Measurements from ENCODE around the gene MAIP1. TPM values are rescaled to one million over a fixed set of nuclear protein-coding genes. Genes with fewer than 3 reads are reported as not detected.

The MAIP1 gene
- total RNA-seq, 1 experiment from 2014 or later = 29.3 TPM

DNA sequence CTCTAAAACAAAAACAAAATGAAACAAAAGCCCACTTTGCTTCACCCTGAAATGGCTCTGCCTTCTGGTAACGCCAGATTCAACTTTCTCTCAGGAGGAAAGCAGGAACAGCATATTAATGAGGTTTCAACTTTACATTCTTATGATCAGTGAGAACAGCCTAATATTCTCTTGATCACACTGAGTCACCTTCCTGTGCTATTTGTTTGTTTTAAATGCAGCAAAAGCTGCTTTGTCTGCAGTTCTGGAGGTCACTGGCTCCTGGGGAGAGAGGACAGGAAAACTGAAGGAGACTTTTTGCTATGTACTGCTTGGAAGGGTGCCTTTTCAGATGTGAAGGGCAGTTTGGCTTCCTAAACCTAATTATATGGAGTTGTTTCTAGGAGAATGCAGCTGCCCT lies 48.1 kb downstream of the MAIP1 start (continued):
- TF ChIP-seq, protein P1, sequence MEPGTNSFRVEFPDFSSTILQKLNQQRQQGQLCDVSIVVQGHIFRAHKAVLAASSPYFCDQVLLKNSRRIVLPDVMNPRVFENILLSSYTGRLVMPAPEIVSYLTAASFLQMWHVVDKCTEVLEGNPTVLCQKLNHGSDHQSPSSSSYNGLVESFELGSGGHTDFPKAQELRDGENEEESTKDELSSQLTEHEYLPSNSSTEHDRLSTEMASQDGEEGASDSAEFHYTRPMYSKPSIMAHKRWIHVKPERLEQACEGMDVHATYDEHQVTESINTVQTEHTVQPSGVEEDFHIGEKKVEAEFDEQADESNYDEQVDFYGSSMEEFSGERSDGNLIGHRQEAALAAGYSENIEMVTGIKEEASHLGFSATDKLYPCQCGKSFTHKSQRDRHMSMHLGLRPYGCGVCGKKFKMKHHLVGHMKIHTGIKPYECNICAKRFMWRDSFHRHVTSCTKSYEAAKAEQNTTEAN (CRISPR knock-in tag; IDR thresholded peaks at IDR 0.05) = no peak
- TF ChIP-seq TEAD4 (CRISPR knock-in tag; IDR thresholded peaks at IDR 0.05) (no peak), SOX15 (CRISPR knock-in tag; IDR thresholded peaks at IDR 0.05) (no peak), NR1H2 (CRISPR knock-in tag; IDR thresholded peaks at IDR 0.05) (no peak)
- TF ChIP-seq, protein P2, sequence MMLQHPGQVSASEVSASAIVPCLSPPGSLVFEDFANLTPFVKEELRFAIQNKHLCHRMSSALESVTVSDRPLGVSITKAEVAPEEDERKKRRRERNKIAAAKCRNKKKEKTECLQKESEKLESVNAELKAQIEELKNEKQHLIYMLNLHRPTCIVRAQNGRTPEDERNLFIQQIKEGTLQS (CRISPR knock-in tag; conservative IDR thresholded peaks at IDR 0.05) = no peak
- TF ChIP-seq, protein P3, sequence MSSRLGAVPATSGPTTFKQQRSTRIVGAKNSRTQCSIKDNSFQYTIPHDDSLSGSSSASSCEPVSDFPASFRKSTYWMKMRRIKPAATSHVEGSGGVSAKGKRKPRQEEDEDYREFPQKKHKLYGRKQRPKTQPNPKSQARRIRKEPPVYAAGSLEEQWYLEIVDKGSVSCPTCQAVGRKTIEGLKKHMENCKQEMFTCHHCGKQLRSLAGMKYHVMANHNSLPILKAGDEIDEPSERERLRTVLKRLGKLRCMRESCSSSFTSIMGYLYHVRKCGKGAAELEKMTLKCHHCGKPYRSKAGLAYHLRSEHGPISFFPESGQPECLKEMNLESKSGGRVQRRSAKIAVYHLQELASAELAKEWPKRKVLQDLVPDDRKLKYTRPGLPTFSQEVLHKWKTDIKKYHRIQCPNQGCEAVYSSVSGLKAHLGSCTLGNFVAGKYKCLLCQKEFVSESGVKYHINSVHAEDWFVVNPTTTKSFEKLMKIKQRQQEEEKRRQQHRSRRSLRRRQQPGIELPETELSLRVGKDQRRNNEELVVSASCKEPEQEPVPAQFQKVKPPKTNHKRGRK (CRISPR knock-in tag; IDR thresholded peaks at IDR 0.05; ENCODE audit: borderline replicate concordance) = no peak

DNA sequence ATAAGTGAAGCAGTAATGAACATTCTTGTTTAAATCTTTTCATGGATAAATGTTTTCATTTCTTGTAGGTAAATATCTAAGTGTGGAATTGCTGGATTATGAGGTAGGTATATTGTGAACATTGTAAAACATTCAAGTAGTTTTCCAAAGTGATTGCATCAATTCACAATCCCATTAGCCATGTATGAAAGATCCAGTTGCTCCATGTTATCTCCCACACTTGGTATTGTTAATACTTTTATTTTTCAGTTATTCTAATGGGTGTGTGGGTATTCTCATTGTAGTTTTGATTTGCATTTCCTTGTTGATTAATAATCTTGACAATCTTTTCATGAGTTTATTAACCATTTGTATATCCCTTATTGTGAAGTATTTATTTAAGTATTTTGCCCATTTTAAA lies 50.3 kb downstream of the MAIP1 start:
- no peaks in the 10 kb centered on the region for H3K27me3 Mint-ChIP-seq (ENCODE audit: low read depth)
- TF ChIP-seq MXD4 (CRISPR knock-in tag; IDR thresholded peaks at IDR 0.05; ENCODE audit: borderline replicate concordance) = no peak
- H3K9me3 Mint-ChIP-seq = peaks cover 36% of the 10 kb centered on the region
- H3K4me1 Mint-ChIP-seq = peaks cover 29% of the 10 kb centered on the region
- ATAC-seq (no peak), DNase-seq (ENCODE audit: low spot score) (no peak)
- ChIA-PET POLR2A (no interaction called here), CTCF (no interaction called here)
- H3K27ac Mint-ChIP-seq = no peak overlapping the region
- peaks cover 25% of the 10 kb centered on the region for H3K36me3 Mint-ChIP-seq
- H3K4me3 Mint-ChIP-seq = no peak overlapping the region

DNA sequence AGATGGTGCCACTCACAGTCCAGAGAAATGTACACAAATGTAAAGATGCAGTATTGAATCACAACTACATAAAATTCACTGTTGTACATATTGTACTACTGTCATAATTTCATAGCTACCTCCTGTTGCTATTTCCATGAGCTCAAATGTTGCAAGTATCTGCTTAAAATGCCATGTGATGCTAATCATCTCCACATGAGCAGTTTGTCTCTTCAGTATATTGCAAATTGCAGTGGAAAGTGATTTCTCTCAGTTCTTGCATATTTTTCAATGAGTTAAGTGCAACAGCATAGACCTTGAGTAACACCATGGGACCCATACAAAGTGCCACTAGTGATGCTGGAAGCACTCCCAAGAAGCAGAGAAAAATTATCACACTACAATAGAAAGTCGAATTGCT lies 51.9 kb downstream of the MAIP1 start:
- H3K4me3 Mint-ChIP-seq = no peak overlapping the region
- TF ChIP-seq, protein P4, sequence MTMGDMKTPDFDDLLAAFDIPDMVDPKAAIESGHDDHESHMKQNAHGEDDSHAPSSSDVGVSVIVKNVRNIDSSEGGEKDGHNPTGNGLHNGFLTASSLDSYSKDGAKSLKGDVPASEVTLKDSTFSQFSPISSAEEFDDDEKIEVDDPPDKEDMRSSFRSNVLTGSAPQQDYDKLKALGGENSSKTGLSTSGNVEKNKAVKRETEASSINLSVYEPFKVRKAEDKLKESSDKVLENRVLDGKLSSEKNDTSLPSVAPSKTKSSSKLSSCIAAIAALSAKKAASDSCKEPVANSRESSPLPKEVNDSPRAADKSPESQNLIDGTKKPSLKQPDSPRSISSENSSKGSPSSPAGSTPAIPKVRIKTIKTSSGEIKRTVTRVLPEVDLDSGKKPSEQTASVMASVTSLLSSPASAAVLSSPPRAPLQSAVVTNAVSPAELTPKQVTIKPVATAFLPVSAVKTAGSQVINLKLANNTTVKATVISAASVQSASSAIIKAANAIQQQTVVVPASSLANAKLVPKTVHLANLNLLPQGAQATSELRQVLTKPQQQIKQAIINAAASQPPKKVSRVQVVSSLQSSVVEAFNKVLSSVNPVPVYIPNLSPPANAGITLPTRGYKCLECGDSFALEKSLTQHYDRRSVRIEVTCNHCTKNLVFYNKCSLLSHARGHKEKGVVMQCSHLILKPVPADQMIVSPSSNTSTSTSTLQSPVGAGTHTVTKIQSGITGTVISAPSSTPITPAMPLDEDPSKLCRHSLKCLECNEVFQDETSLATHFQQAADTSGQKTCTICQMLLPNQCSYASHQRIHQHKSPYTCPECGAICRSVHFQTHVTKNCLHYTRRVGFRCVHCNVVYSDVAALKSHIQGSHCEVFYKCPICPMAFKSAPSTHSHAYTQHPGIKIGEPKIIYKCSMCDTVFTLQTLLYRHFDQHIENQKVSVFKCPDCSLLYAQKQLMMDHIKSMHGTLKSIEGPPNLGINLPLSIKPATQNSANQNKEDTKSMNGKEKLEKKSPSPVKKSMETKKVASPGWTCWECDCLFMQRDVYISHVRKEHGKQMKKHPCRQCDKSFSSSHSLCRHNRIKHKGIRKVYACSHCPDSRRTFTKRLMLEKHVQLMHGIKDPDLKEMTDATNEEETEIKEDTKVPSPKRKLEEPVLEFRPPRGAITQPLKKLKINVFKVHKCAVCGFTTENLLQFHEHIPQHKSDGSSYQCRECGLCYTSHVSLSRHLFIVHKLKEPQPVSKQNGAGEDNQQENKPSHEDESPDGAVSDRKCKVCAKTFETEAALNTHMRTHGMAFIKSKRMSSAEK (CRISPR knock-in tag; IDR thresholded peaks at IDR 0.05; ENCODE audit: borderline replicate concordance) = no peak
- peaks cover 42% of the 10 kb centered on the region for H3K9me3 Mint-ChIP-seq
- ChIA-PET CTCF (interaction anchor here (1.4 kb wide), 1 partner anchor 22 kb away, joined by 3 read pairs; no protein-coding TSS in a partner anchor), POLR2A (no interaction called here)
- H3K27ac Mint-ChIP-seq = no peak overlapping the region
- H3K4me1 Mint-ChIP-seq = peaks cover 29% of the 10 kb centered on the region
- no peak for DNase-seq (ENCODE audit: low spot score)
- H3K36me3 Mint-ChIP-seq = peaks cover 25% of the 10 kb centered on the region
- ATAC-seq = no peak
- H3K27me3 Mint-ChIP-seq (ENCODE audit: low read depth) = no peaks in the 10 kb centered on the region

DNA sequence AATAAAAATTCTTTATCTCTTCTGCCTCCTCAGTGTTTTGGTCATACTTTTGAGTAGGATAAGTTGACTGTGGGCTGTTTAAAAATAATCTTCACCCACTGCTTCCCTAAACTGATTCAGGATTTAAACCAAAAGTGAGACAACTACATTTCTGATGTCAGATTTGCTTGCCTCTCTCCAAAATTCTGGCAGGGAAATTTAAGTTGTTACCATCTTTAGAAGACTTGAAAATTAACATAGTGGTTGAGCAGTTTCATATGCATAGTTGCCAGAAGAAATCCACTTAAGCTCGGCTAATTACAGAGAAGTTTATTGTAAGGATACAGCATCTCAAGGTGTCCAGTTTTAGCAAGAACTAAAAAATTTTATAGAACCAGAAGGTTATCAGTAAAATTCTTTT lies 57.0 kb downstream of the MAIP1 start:
- no peak for DNase-seq (ENCODE audit: low spot score)
- ATAC-seq = no peak
- ChIA-PET CTCF (no interaction called here), POLR2A (no interaction called here)
- Mint-ChIP-seq H3K4me3 (no peak overlapping the region), H3K27ac (no peak overlapping the region), H3K27me3 (ENCODE audit: low read depth) (no peaks in the 10 kb centered on the region), H3K9me3 (peaks cover 36% of the 10 kb centered on the region), H3K36me3 (peaks cover 28% of the 10 kb centered on the region), H3K4me1 (peaks cover 6% of the 10 kb centered on the region)
- TF ChIP-seq MXD4 (CRISPR knock-in tag; IDR thresholded peaks at IDR 0.05; ENCODE audit: borderline replicate concordance) = no peak
- TF ChIP-seq, protein P5, sequence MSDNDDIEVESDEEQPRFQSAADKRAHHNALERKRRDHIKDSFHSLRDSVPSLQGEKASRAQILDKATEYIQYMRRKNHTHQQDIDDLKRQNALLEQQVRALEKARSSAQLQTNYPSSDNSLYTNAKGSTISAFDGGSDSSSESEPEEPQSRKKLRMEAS (CRISPR knock-in tag; IDR thresholded peaks at IDR 0.05) = no peak
- no peak for TF ChIP-seq MYBL2 (CRISPR knock-in tag; IDR thresholded peaks at IDR 0.05)
- no peak for TF ChIP-seq ZNF138 (CRISPR knock-in tag; conservative IDR thresholded peaks at IDR 0.05)
- no peak for TF ChIP-seq ZNF317 (CRISPR knock-in tag; IDR thresholded peaks at IDR 0.05; ENCODE audit: borderline replicate concordance, low read depth)
- no peak for TF ChIP-seq TEAD1 (CRISPR knock-in tag; IDR thresholded peaks at IDR 0.05)
- TF ChIP-seq ZNF416 (CRISPR knock-in tag; IDR thresholded peaks at IDR 0.05) = no peak

Other genes starting within 250 kb of the MAIP1 start
- 0.85 to 2.1 TPM (median 1.8 TPM) in 3 replicates for gene FTCDNL1, start 104.4 kb upstream of the MAIP1 start, total RNA-seq (2021)
- 25.8 to 29.9 TPM (median 26.5 TPM) in 3 replicates for gene C2orf69, start 44.3 kb upstream of the MAIP1 start, total RNA-seq (2021)
- gene TYW5, start 91 bp upstream of the MAIP1 start, total RNA-seq (2021) = 13.5 to 15.2 TPM (median 13.8 TPM) in 3 replicates

Data from WTC11 (cell line).